ENCODE results near the gene MCM7. TPM values are rescaled to one million over a fixed set of nuclear protein-coding genes. Genes with fewer than 3 reads are reported as not detected.

MCM7 gene
- total and polyA plus RNA-seq, 10 of the 15 experiments (the other 5 are each of a cell fraction or from before 2014, with no cell fraction given): 183 to 383 (median 244) TPM

DNA sequence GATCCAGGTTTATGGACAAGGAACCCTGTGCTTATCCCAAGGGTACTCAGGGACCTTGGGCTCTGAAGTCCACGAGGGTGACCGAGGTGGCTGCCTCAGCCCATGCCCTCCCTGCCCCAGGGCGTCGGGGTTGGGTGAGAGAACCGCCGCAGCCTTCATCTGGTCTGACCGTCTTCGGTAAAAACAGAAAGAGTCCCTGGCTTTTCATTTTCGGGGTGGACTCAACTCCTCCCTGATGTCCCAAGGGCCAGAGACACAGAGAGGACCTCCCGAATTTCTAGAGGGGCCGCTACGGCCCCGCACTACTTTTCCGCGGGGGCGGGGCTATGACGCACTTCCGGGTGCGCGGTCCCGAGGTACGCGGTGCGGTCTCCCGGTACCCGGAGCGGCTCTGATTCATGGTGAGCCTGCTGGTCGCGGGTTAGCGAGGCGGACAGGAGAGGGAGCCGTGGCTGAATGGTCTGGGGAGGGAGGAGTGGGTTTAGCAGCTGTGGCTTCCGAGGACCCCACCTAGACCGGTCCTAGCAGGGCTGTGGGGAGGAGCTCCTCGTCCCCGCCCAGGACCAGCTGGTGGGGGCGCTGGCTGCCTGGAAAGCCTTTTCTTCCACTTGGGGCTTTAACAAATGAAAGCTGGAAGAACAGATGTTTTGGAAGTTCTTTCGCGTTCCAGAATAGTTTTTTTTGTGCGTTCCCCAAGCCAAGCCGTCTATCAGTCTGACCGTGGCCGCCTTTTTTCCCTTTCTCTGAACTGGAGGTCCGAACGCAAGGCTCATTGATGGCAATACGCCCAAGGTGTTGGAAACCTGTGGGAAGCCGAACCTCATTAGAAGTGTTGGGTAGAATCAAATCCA is 51.5 kb downstream of the MCM7 start, which contains the start of gene ZSCAN21 (continued):
- TF ChIP-seq RFX5 (IDR thresholded peaks at IDR 0.05; ENCODE audit: low read depth, low read length) (no peak), HCFC1 (IDR thresholded peaks at IDR 0.05; ENCODE audit: low read length) (peak; percentile 57), RB1 (IDR thresholded peaks at IDR 0.05; ENCODE audit: borderline replicate concordance) (peak; percentile 70; the same call in 1 of the 2 replicates), RAD51 (IDR thresholded peaks at IDR 0.05) (no peak), SUPT20H (IDR thresholded peaks at IDR 0.05; ENCODE audit: borderline replicate concordance, control insufficient read depth, low read depth, low read length) (no peak), POLR2AphosphoS2 (IDR thresholded peaks at IDR 0.05; ENCODE audit: low read depth, low read length) (peak; percentile 88), CEBPB (IDR thresholded peaks at IDR 0.05; ENCODE audit: borderline replicate concordance in 1 of 2, low read depth in 2 of 2, low read length in 2 of 2) (no peak), ESRRA (IDR thresholded peaks at IDR 0.05; ENCODE audit: low read length) (no peak), ZZZ3 (IDR thresholded peaks at IDR 0.05; ENCODE audit: control insufficient read depth, insufficient read length, low read depth) (no peak), HDGF (IDR thresholded peaks at IDR 0.05) (no peak), PAX8 (IDR thresholded peaks at IDR 0.05) (no peak), SIX5 (IDR thresholded peaks at IDR 0.05; ENCODE audit: low read depth, low read length, severe bottlenecking) (peak; percentile 36), MXI1 (IDR thresholded peaks at IDR 0.05; ENCODE audit: low read depth, low read length) (peak; percentile 76), GABPA (IDR thresholded peaks at IDR 0.05; ENCODE audit: low read depth) (peak; percentile 91), SPI1 (IDR thresholded peaks at IDR 0.05; ENCODE audit: borderline replicate concordance, insufficient read depth, low read depth, low read length) (no peak), TCF3 (IDR thresholded peaks at IDR 0.05; ENCODE audit: borderline replicate concordance, insufficient read depth, low read depth, low read length) (peak; percentile 55; the same call in 1 of the 2 replicates), JUND (IDR thresholded peaks at IDR 0.05; ENCODE audit: low read depth, low read length) (no peak), STAT1 (conservative IDR thresholded peaks at IDR 0.05) (no peak; the same call in none of the 2 replicates), KLF5 (IDR thresholded peaks at IDR 0.05; ENCODE audit: partially characterized antibody) (peak; percentile 44), NR2C2 (IDR thresholded peaks at IDR 0.05; ENCODE audit: borderline replicate concordance, control insufficient read depth, insufficient read length, low read depth) (no peak)
- TF ChIP-seq, protein P1, sequence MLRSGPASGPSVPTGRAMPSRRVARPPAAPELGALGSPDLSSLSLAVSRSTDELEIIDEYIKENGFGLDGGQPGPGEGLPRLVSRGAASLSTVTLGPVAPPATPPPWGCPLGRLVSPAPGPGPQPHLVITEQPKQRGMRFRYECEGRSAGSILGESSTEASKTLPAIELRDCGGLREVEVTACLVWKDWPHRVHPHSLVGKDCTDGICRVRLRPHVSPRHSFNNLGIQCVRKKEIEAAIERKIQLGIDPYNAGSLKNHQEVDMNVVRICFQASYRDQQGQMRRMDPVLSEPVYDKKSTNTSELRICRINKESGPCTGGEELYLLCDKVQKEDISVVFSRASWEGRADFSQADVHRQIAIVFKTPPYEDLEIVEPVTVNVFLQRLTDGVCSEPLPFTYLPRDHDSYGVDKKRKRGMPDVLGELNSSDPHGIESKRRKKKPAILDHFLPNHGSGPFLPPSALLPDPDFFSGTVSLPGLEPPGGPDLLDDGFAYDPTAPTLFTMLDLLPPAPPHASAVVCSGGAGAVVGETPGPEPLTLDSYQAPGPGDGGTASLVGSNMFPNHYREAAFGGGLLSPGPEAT (IDR thresholded peaks at IDR 0.05; ENCODE audit: low read depth): peak; percentile 82
- TF ChIP-seq, protein P2, sequence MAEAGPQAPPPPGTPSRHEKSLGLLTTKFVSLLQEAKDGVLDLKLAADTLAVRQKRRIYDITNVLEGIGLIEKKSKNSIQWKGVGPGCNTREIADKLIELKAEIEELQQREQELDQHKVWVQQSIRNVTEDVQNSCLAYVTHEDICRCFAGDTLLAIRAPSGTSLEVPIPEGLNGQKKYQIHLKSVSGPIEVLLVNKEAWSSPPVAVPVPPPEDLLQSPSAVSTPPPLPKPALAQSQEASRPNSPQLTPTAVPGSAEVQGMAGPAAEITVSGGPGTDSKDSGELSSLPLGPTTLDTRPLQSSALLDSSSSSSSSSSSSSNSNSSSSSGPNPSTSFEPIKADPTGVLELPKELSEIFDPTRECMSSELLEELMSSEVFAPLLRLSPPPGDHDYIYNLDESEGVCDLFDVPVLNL (IDR thresholded peaks at IDR 0.05; ENCODE audit: low read depth, low read length): no peak
- TF ChIP-seq, protein P3, sequence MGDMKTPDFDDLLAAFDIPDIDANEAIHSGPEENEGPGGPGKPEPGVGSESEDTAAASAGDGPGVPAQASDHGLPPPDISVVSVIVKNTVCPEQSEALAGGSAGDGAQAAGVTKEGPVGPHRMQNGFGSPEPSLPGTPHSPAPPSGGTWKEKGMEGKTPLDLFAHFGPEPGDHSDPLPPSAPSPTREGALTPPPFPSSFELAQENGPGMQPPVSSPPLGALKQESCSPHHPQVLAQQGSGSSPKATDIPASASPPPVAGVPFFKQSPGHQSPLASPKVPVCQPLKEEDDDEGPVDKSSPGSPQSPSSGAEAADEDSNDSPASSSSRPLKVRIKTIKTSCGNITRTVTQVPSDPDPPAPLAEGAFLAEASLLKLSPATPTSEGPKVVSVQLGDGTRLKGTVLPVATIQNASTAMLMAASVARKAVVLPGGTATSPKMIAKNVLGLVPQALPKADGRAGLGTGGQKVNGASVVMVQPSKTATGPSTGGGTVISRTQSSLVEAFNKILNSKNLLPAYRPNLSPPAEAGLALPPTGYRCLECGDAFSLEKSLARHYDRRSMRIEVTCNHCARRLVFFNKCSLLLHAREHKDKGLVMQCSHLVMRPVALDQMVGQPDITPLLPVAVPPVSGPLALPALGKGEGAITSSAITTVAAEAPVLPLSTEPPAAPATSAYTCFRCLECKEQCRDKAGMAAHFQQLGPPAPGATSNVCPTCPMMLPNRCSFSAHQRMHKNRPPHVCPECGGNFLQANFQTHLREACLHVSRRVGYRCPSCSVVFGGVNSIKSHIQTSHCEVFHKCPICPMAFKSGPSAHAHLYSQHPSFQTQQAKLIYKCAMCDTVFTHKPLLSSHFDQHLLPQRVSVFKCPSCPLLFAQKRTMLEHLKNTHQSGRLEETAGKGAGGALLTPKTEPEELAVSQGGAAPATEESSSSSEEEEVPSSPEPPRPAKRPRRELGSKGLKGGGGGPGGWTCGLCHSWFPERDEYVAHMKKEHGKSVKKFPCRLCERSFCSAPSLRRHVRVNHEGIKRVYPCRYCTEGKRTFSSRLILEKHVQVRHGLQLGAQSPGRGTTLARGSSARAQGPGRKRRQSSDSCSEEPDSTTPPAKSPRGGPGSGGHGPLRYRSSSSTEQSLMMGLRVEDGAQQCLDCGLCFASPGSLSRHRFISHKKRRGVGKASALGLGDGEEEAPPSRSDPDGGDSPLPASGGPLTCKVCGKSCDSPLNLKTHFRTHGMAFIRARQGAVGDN (IDR thresholded peaks at IDR 0.05): no peak; the same call in 1 of the 2 replicates
